ENCODE results near the gene NR0B2.

Gene NR0B2

DNA sequence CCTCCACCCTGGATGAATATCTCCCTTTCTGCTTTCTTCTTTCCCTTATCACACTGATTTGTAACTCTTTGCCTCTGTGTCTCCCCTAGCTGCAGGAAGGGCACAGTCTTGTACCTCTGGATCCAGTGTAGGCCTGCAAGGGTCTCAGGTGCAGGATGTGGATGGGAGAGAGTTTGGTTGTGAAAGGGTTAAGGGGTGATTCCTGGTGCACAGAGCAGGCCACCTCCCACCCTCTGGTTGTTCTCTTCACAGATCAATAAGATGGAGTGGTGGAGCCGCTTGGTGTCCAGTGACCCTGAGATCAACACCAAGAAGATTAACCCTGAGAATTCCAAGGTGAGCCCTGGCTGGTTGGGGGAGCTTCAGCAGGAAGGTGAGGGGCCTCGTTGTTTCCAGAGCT, 31.4 kb upstream of the NR0B2 start:
- Histone ChIP-seq H3K27me3 (ENCODE audit: control insufficient read depth, low read length) (no peaks in the 10 kb centered on the region), H3K4me2 (ENCODE audit: low read length) (no peak overlapping the region), H3K27ac (ENCODE audit: low read depth, low read length) (no peak overlapping the region), H4K20me1 (ENCODE audit: control insufficient read depth, insufficient read depth, low read depth, low read length) (no peaks in the 10 kb centered on the region), H3K79me2 (ENCODE audit: control insufficient read depth, low read length) (no peaks in the 10 kb centered on the region), H3K4me1 (ENCODE audit: control insufficient read depth, low read length) (no peaks in the 10 kb centered on the region), H3F3A (ENCODE audit: control insufficient read depth, insufficient read depth) (no peaks in the 10 kb centered on the region), H3K4me3 (ENCODE audit: low read length) (no peak overlapping the region), H3K9me3 (ENCODE audit: control insufficient read depth, insufficient read depth, low read length) (no peaks in the 10 kb centered on the region), H3K9me2 (replicated peaks; ENCODE audit: control insufficient read depth, low read length) (no peaks in the 10 kb centered on the region), H3K36me3 (ENCODE audit: control insufficient read depth, low read length) (peaks cover 42% of the 10 kb centered on the region)
- no peak for TF ChIP-seq EZH2phosphoT487 (IDR thresholded peaks at IDR 0.05; ENCODE audit: borderline replicate concordance, low read length)
- TF ChIP-seq, protein P1, sequence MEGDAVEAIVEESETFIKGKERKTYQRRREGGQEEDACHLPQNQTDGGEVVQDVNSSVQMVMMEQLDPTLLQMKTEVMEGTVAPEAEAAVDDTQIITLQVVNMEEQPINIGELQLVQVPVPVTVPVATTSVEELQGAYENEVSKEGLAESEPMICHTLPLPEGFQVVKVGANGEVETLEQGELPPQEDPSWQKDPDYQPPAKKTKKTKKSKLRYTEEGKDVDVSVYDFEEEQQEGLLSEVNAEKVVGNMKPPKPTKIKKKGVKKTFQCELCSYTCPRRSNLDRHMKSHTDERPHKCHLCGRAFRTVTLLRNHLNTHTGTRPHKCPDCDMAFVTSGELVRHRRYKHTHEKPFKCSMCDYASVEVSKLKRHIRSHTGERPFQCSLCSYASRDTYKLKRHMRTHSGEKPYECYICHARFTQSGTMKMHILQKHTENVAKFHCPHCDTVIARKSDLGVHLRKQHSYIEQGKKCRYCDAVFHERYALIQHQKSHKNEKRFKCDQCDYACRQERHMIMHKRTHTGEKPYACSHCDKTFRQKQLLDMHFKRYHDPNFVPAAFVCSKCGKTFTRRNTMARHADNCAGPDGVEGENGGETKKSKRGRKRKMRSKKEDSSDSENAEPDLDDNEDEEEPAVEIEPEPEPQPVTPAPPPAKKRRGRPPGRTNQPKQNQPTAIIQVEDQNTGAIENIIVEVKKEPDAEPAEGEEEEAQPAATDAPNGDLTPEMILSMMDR (IDR thresholded peaks at IDR 0.05; ENCODE audit: low read depth, low read length, poor library complexity, severe bottlenecking) = no peak

DNA sequence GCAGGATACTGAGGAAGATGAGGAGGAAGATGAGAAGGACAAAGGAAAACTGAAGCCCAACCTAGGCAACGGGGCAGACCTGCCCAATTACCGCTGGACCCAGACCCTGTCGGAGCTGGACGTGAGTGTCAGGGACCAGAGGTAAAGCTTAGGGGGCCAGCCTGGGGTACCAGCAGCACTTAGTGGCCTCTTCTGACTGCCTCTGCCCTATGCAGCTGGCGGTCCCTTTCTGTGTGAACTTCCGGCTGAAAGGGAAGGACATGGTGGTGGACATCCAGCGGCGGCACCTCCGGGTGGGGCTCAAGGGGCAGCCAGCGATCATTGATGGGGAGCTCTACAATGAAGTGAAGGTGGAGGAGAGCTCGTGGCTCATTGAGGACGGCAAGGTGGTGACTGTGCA, 28.9 kb upstream of the NR0B2 start:
- Histone ChIP-seq H3K9me3 (ENCODE audit: control insufficient read depth, insufficient read depth, low read length) (no peaks in the 10 kb centered on the region), H4K20me1 (ENCODE audit: control insufficient read depth, insufficient read depth, low read depth, low read length) (no peaks in the 10 kb centered on the region), H3K4me1 (ENCODE audit: control insufficient read depth, low read length) (no peaks in the 10 kb centered on the region), H3K79me2 (ENCODE audit: control insufficient read depth, low read length) (peaks cover 23% of the 10 kb centered on the region), H3K27ac (ENCODE audit: low read depth, low read length) (no peak overlapping the region), H3K9me2 (replicated peaks; ENCODE audit: control insufficient read depth, low read length) (no peaks in the 10 kb centered on the region), H3K36me3 (ENCODE audit: control insufficient read depth, low read length) (peaks cover 55% of the 10 kb centered on the region), H3F3A (ENCODE audit: control insufficient read depth, insufficient read depth) (no peaks in the 10 kb centered on the region), H3K27me3 (ENCODE audit: control insufficient read depth, low read length) (no peaks in the 10 kb centered on the region), H3K4me2 (ENCODE audit: low read length) (no peak overlapping the region), H3K4me3 (ENCODE audit: low read length) (no peak overlapping the region)
- TF ChIP-seq, protein P1 (IDR thresholded peaks at IDR 0.05; ENCODE audit: low read depth, low read length, poor library complexity, severe bottlenecking) = no peak
- no peak for TF ChIP-seq EZH2phosphoT487 (IDR thresholded peaks at IDR 0.05; ENCODE audit: borderline replicate concordance, low read length)

DNA sequence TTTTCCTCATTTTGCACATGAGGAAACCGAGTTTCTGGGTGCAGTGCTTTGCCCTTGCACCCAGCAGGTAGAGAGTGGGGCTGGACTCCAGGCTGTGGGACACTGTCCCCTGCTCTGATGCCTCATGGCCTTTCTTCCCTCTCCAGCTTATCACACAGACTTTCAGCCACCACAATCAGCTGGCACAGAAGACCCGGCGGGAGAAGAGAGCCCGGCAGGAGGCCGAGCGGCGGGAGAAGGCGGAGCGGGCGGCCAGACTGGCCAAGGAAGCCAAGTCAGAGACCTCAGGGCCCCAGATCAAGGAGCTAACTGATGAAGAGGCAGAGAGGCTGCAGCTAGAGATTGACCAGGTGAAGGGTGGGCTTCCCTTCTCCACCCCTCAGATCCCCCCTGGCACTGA, 27.5 kb upstream of the NR0B2 start:
- no peak for TF ChIP-seq EZH2phosphoT487 (IDR thresholded peaks at IDR 0.05; ENCODE audit: borderline replicate concordance, low read length)
- TF ChIP-seq, protein P1 (IDR thresholded peaks at IDR 0.05; ENCODE audit: low read depth, low read length, poor library complexity, severe bottlenecking) = no peak
- no peaks in the 10 kb centered on the region for H3K9me2 ChIP-seq (replicated peaks; ENCODE audit: control insufficient read depth, low read length)
- no peaks in the 10 kb centered on the region for H3K9me3 ChIP-seq (ENCODE audit: control insufficient read depth, insufficient read depth, low read length)
- no peak overlapping the region for H3K27ac ChIP-seq (ENCODE audit: low read depth, low read length)
- H3K4me2 ChIP-seq (ENCODE audit: low read length) = no peak overlapping the region
- peaks cover 35% of the 10 kb centered on the region for H3K79me2 ChIP-seq (ENCODE audit: control insufficient read depth, low read length)
- H3K36me3 ChIP-seq (ENCODE audit: control insufficient read depth, low read length) = peaks cover 63% of the 10 kb centered on the region
- H3K4me3 ChIP-seq (ENCODE audit: low read length) = no peak overlapping the region
- H3K4me1 ChIP-seq (ENCODE audit: control insufficient read depth, low read length) = no peaks in the 10 kb centered on the region
- H3F3A ChIP-seq (ENCODE audit: control insufficient read depth, insufficient read depth) = no peaks in the 10 kb centered on the region
- no peaks in the 10 kb centered on the region for H3K27me3 ChIP-seq (ENCODE audit: control insufficient read depth, low read length)
- no peaks in the 10 kb centered on the region for H4K20me1 ChIP-seq (ENCODE audit: control insufficient read depth, insufficient read depth, low read depth, low read length)

DNA sequence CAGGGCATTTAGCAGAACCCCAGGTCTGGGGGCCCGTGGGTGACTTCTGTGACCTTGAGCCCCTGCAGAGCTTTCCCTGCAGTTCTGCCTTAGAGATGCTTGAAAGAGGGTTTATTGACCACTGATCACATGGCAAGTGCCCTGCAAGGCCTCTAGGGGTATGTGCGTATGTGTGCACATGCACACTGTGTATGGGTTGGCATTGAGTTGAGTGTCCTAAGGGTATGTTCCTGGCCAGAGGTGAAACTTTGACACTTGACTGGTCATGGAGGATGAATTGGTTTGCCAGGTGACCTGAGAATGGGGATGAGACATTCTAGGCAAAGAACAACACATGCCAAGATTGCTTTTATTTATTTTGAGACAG, 24.9 kb upstream of the NR0B2 start:
- Histone ChIP-seq H3K9me2 (replicated peaks; ENCODE audit: control insufficient read depth, low read length) (no peaks in the 10 kb centered on the region), H3K9me3 (ENCODE audit: control insufficient read depth, insufficient read depth, low read length) (no peaks in the 10 kb centered on the region), H4K20me1 (ENCODE audit: control insufficient read depth, insufficient read depth, low read depth, low read length) (no peaks in the 10 kb centered on the region), H3K27ac (ENCODE audit: low read depth, low read length) (no peak overlapping the region), H3K4me1 (ENCODE audit: control insufficient read depth, low read length) (no peaks in the 10 kb centered on the region), H3K4me3 (ENCODE audit: low read length) (no peak overlapping the region), H3F3A (ENCODE audit: control insufficient read depth, insufficient read depth) (no peaks in the 10 kb centered on the region), H3K4me2 (ENCODE audit: low read length) (no peak overlapping the region), H3K27me3 (ENCODE audit: control insufficient read depth, low read length) (no peaks in the 10 kb centered on the region), H3K79me2 (ENCODE audit: control insufficient read depth, low read length) (peaks cover 52% of the 10 kb centered on the region), H3K36me3 (ENCODE audit: control insufficient read depth, low read length) (peaks cover 64% of the 10 kb centered on the region)
- no peak for TF ChIP-seq EZH2phosphoT487 (IDR thresholded peaks at IDR 0.05; ENCODE audit: borderline replicate concordance, low read length)
- TF ChIP-seq, protein P1 (IDR thresholded peaks at IDR 0.05; ENCODE audit: low read depth, low read length, poor library complexity, severe bottlenecking) = no peak

Data from DOHH2 (cell line).